Effector memory CD4-positive, alpha-beta T cell (primary cell): Measurements from ENCODE around the gene TMEM126A.
A peak's percentile ranks its signal among the peaks of the same experiment; 100 is the strongest.
"Not testable (repeated sequence)": the region's sequence is repeated elsewhere in the genome, so short reads cannot be mapped to it uniquely, and the experiment has no call there.

Source experiments
- DNase-seq, 3 donors: peaks; one replicate each; pipeline ENCODE4 v3.0.0-alpha.2; 2020
- H3K27ac ChIP-seq: 2 replicates; pipeline ENCODE4 v1.7.0; 2013; ENCODE audit warnings: mild to moderate bottlenecking, low read length, moderate library complexity; ENCODE audit not compliant: insufficient read depth, poor library complexity, severe bottlenecking
- H3K27me3 ChIP-seq: replicated peaks from 2 replicates; pipeline ENCODE4 v1.7.0; 2013; ENCODE audit warnings: mild to moderate bottlenecking, low read length; ENCODE audit not compliant: insufficient read depth, control insufficient read depth, poor library complexity, severe bottlenecking
- H3K36me3 ChIP-seq: 2 replicates; pipeline ENCODE4 v1.7.0; 2013; ENCODE audit warnings: mild to moderate bottlenecking, low read length, moderate library complexity; ENCODE audit not compliant: control insufficient read depth, insufficient read depth
- H3K4me1 ChIP-seq: 2 replicates; pipeline ENCODE4 v1.7.0; 2013; ENCODE audit warnings: low read length, mild to moderate bottlenecking; ENCODE audit not compliant: control insufficient read depth, insufficient read depth, poor library complexity, severe bottlenecking
- H3K4me3 ChIP-seq: 2 replicates; pipeline ENCODE4 v1.7.0; 2013; ENCODE audit warnings: low read length, low read depth, mild to moderate bottlenecking; ENCODE audit not compliant: insufficient read depth, poor library complexity, severe bottlenecking
- H3K9me3 ChIP-seq: 2 replicates; pipeline ENCODE4 v1.7.0; 2013; ENCODE audit warnings: mild to moderate bottlenecking, low read length, moderate library complexity; ENCODE audit not compliant: control insufficient read depth
- total RNA-seq, 3 donors: gene quantifications; one replicate each; lab custom pipeline; 2026; lab: John Stamatoyannopoulos, UW

Gene TMEM126A
- total RNA-seq = 7.0 to 16.1 (median 9.7) reads per million in 3 donors

GRCh38 chr11:85647604-85648299 is at the start of gene TMEM126A:
Gene TMEM126A, plus strand, starts transcription at chr11:85647967. Its CDS starts 2,289 bp downstream, at chr11:85650256.
- H3K4me1 ChIP-seq = no peaks in the 10 kb centered on the region
- H3K9me3 ChIP-seq = no peaks in the 10 kb centered on the region
- H3K4me3 ChIP-seq = peak within 1 kb of the TSS; percentile 54
- peak within 1 kb of the TSS; percentile 72 for H3K27ac ChIP-seq
- H3K36me3 ChIP-seq = peaks cover 7% of the 10 kb centered on the region
- H3K27me3 ChIP-seq = no peaks in the 10 kb centered on the region
- peak; percentile 81 to 85 (median 85) for DNase-seq

GRCh38 chr11:85599083-85599482 is 48.7 kb upstream of the TMEM126A start:
- DNase-seq = no peak
- Histone ChIP-seq H3K27ac (no peak overlapping the region), H3K36me3 (no peaks in the 10 kb centered on the region)

GRCh38 chr11:85602526-85603213 is 45.1 kb upstream of the TMEM126A start:
- no peaks in the 10 kb centered on the region for H3K27me3 ChIP-seq
- no peak overlapping the region for H3K4me3 ChIP-seq
- H3K27ac ChIP-seq = no peak overlapping the region
- no peaks in the 10 kb centered on the region for H3K36me3 ChIP-seq
- H3K9me3 ChIP-seq = no peaks in the 10 kb centered on the region
- DNase-seq = no peak
- H3K4me1 ChIP-seq = no peaks in the 10 kb centered on the region

More at GRCh38 chr11:85599083-85599482, 48.7 kb upstream of the TMEM126A start:
- no peaks in the 10 kb centered on the region for H3K27me3 ChIP-seq
- no peaks in the 10 kb centered on the region for H3K9me3 ChIP-seq
- no peaks in the 10 kb centered on the region for H3K4me1 ChIP-seq
- H3K4me3 ChIP-seq = no peak overlapping the region

- Histone ChIP-seq H3K27me3 (no peaks in the 10 kb centered on the region), H3K4me1 (no peaks in the 10 kb centered on the region), H3K36me3 (no peaks in the 10 kb centered on the region), H3K27ac (no peak overlapping the region), H3K9me3 (no peaks in the 10 kb centered on the region), H3K4me3 (no peak overlapping the region)
- DNase-seq = no peak
Observed at GRCh38 chr11:85603220-85603619, 44.5 kb upstream of the TMEM126A start.

GRCh38 chr11:85606237-85606636 is 41.5 kb upstream of the TMEM126A start:
- H3K36me3 ChIP-seq, DNase-seq, H3K9me3 ChIP-seq, H3K4me3 ChIP-seq, H3K4me1 ChIP-seq, H3K27ac ChIP-seq, H3K27me3 ChIP-seq: not testable (repeated sequence)

- H3K4me3 ChIP-seq, DNase-seq, H3K27me3 ChIP-seq, H3K9me3 ChIP-seq, H3K27ac ChIP-seq, H3K4me1 ChIP-seq, H3K36me3 ChIP-seq: not testable (repeated sequence)
Observed at GRCh38 chr11:85608621-85609020, 39.1 kb upstream of the TMEM126A start.

GRCh38 chr11:85609286-85609685 is 38.5 kb upstream of the TMEM126A start:
- not testable (repeated sequence) for H3K4me3 ChIP-seq, DNase-seq, H3K9me3 ChIP-seq, H3K27ac ChIP-seq, H3K4me1 ChIP-seq, H3K27me3 ChIP-seq, H3K36me3 ChIP-seq

GRCh38 chr11:85611643-85612042 is 36.1 kb upstream of the TMEM126A start:
- not testable (repeated sequence) for H3K27ac ChIP-seq, H3K27me3 ChIP-seq, H3K36me3 ChIP-seq, H3K4me1 ChIP-seq, DNase-seq, H3K9me3 ChIP-seq, H3K4me3 ChIP-seq

GRCh38 chr11:85619499-85619898 is 28.3 kb upstream of the TMEM126A start:
- Histone ChIP-seq H3K4me3 (no peak overlapping the region), H3K9me3 (no peaks in the 10 kb centered on the region), H3K4me1 (no peaks in the 10 kb centered on the region), H3K36me3 (no peaks in the 10 kb centered on the region), H3K27ac (no peak overlapping the region), H3K27me3 (no peaks in the 10 kb centered on the region)
- no peak for DNase-seq

GRCh38 chr11:85620256-85620655 is 27.5 kb upstream of the TMEM126A start:
- no peaks in the 10 kb centered on the region for H3K36me3 ChIP-seq
- H3K27ac ChIP-seq = no peak overlapping the region
- no peak for DNase-seq
- no peaks in the 10 kb centered on the region for H3K9me3 ChIP-seq
- no peaks in the 10 kb centered on the region for H3K27me3 ChIP-seq
- H3K4me1 ChIP-seq = no peaks in the 10 kb centered on the region
- no peak overlapping the region for H3K4me3 ChIP-seq
